Upper lobe of left lung (tissue), 4 donors: ENCODE results near the gene NME4.

Experiments
- CTCF ChIP-seq, 6 experiments: fragments of 450-650 bp in 4 of 6; fragments of 200-600 bp in 2 of 6; sonication (generic) in 2 of 6; IDR thresholded peaks; one replicate each; pipeline ENCODE4 v1.5.1; 2016 to 2019; ENCODE audit warnings: antibody characterized with exemption in 6 of 6
- EP300 ChIP-seq, 4 donors: sonication (generic); formaldehyde crosslinking; IDR thresholded peaks; one replicate each; pipeline ENCODE4 v1.5.1; 2017; ENCODE audit warnings: antibody characterized with exemption in 4 of 4, control low read depth in 2 of 4
- POLR2A ChIP-seq, 4 donors: fragments of 450-650 bp; IDR thresholded peaks; one replicate each; pipeline ENCODE4 v1.5.1; 2016 to 2017; ENCODE audit warnings: antibody characterized with exemption in 4 of 4, mild to moderate bottlenecking in 2 of 4

GRCh38 chr16:375212-375611, 21.8 kb upstream of the NME4 start:
- no peak for TF ChIP-seq CTCF (IDR thresholded peaks at IDR 0.05)
- no peak for TF ChIP-seq POLR2A (IDR thresholded peaks at IDR 0.05)
- TF ChIP-seq EP300 (IDR thresholded peaks at IDR 0.05) = no peak
